ENCODE data around the gene KIF18A. TPM values are rescaled to one million over a fixed set of nuclear protein-coding genes. Genes with fewer than 3 reads are reported as not detected.

KIF18A gene
- total RNA-seq, 1 donor from 2014 or later: 5.4 TPM

DNA sequence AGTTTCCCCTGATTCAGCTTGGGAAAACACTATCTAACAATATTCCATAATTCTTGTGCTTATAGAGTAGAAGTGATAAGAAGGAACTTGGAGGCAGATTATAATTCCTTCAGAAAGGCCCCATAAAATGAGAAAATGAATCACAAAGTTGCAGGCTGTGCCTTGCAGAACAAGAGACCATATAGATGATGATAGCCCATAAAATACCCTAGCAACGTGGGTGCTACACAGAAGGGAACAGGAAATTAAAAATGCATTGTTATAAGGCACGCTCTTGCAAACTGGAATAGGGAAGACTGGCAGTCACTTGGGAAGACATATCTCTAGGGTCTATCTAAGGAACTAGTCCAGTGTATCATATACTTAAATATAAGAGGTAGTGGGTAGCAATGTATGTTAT lies 67.6 kb downstream of the KIF18A start:
- ATAC-seq: no peak

DNA sequence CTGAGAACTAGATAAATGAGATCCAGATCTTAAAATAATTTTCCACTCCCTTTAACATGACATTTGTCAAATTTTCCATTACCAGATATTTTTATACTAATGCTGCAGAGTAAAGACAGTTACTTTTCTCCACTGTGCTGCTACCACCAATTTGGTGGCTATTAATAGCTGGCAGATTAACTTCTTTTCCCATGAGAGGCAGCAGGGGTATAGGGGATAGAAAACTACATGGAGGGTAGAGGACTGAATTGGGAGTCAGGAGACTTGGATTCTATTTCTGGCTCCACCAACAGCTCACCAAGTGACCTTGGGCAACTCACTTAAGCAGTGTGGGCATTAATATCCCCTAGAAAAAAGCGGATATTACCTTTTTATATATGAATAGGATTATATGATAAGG lies 69.2 kb downstream of the KIF18A start:
- no peak for ATAC-seq

DNA sequence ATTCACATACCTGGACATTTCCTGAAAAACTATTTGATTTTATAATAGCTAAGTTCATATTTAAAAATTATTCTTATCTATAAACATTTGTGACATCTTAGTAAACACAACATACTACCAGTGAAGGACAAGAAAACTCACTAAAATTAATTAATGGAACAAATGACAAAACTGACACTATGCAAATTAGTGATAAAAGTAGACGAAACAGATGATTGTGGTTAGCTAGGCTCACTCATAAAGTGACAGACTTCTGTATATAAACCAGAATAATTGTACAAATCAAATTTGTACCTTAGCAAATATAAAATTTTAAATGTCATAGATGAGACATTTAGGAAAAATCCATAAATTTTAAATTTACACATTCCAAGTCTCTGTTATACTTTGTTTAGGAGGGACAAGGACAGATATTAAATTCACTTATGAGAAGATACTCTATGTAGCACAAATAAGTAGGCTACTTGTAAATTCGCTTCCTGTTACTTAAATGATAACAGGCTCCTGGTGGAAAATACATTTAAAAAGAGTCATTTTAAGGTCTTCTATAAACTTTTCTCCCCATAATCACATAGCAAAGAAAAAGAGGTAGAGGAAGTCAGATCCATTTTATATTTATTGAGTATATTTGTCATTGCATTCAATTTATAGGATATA lies 81.2 kb downstream of the KIF18A start:
- ATAC-seq: no peak

DNA sequence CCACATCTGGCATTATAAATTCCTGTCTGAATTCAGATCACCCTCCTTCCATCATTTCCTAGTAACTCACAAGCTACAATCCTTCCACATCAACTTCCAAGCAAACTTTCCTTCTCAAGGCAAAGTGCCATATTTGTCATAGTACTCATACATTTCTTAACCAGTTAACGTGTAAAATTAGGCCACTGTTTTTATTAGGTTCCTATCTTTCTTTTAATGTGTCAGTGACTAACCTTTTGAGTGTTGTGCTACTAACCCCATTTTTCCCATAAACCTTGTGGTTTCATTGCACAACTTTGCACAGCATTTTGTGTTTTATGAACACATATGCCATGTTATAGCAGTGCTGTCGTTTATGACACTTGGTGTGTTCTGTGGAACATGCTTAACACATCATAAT lies 90.1 kb downstream of the KIF18A start:
- ATAC-seq: no peak

DNA sequence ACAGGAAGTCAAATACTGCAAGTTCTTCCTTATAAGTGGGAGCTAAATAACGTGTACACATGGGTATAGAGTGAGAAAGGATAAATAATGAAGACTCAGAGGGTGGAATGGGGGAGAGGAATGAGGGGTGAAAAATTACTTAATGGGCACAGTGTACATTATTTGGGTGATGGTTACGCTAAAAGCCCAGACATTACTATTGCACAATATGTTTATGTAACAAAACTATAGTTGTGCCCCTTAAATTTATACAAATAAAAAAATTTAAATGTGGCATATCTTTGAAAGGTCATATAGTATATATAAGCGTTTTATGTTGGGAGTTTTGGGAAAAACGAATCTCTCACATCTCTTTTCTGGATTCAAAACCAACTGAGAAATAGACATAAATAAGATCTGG lies 96.1 kb downstream of the KIF18A start:
- no peak for ATAC-seq

DNA sequence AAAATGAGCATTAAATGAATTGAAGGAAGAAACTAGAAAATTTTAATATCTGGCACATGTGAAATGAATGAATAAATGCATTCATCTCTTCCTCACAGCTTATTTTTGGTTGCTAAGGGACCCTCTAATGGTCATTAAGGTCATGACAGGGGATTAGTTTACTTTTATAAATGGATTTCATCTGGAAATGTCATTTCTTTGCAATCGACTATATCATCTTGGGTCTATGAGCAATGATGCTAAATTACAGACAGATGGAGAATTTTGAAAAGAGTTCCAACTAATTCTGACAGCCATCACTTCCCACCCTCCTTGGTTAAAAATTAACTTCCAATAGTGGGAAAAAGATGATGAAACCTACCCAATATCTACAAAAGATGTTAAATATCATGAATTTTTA lies 98.0 kb downstream of the KIF18A start:
- no peak for ATAC-seq

DNA sequence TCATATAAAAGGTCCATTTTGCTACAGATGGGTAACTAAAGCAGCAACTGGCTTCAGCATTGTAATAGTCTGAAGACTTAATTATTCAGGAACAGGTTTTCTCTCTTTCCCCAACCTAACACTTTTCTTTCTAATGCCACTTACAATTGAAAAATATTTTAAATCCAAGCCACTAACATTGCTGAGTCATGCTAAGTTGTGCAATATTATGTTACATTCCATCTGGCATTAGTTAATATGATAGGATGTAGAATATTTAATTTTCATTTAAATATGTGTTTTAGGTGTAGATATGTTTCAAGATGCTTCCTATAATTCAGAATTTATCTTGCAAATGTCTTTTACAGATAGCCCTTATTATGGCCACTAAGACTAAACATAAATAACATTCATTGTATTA lies 98.6 kb downstream of the KIF18A start:
- peak; percentile 28 for ATAC-seq

DNA sequence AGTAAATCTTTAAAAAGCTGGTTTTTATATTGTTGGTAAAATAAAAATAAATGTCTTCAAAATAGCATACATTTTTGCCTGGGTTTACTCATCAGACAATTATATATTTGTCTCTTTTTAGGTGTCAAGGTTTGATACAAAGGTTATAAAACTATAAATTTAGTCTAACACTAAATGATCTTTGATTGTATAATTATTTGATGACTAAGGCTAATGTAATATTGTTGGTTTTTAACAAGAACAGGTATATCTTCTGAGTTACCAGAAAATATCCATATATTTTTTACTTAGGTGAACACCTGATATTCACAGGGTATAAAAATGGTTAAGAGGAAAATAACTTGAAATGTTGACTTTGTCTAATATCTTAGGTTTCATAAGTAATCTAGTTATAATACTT lies 104.3 kb downstream of the KIF18A start:
- ATAC-seq: no peak

DNA sequence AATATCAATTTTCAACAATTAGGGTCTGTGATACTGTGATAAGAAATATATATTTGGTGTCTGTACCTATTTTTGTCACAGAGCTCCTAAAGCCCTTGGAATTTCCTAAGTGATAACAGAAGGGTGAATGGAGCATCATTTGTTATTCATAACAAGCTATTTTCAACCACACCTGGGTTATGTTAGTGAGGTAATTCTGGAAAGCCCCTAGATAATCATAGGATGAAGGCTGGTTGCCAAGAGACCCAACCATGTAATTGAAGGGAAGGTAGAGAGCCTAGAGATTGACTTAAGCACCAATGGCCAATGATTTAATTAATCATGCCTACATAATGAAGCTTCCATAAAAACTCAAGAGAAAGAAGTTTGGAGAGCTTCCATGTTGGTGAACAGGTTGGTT lies 109.4 kb downstream of the KIF18A start:
- ATAC-seq: no peak

DNA sequence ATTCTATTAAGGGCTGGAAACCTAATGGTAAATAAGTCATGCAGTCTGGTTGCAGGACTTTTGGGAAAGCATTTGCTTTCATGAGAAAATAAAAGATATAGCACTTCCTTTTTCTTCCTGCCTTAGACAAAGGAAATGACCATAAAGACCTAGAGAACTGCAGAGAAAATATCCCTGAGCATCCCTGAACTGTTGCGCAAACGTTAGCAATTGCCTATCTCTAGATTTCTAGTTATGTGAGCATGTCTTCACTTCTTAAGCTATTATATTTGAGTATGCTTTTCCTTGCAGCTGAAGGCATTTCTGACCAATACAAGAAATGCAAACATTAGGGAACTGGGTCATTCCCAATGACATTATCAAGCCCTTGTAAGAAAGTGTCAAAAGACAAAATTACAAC lies 110.6 kb downstream of the KIF18A start:
- ATAC-seq: no peak

DNA sequence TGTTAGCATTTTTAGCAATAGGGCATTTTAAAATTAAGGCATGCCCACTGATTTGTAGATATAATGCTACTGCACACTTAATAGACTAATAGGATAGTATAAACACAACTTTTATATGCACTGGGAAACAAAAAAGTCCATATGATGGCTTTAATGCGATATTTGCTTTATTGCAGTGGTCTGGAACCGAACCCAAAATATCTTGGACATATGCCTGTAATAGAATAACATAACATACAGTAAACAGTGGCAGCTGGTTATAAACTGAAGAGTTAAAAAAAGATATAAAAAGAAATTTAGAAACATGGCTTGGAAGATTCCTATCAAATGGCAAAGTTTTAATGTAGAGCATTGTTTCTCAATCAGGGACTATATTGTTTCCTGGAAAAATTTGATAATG lies 111.9 kb downstream of the KIF18A start:
- no peak for ATAC-seq

DNA sequence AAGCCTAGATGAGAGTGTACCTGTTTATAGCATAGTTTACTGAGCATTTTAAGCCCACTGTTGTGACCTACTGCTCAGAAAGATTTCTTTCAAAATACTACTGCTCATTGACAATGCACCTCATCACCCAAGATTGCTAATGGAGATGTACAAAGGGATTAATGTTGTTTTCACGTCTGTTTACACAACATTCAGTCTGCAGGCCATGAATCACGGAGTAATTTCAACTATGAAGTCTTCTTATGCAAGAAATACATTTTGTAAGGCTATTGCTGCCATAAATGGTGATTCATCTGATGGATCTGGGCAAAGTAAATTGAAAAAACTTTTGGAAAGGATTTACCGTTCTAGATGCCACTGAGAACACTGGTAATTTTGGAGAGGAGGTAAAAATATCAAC lies 112.9 kb downstream of the KIF18A start:
- ATAC-seq: no peak

DNA sequence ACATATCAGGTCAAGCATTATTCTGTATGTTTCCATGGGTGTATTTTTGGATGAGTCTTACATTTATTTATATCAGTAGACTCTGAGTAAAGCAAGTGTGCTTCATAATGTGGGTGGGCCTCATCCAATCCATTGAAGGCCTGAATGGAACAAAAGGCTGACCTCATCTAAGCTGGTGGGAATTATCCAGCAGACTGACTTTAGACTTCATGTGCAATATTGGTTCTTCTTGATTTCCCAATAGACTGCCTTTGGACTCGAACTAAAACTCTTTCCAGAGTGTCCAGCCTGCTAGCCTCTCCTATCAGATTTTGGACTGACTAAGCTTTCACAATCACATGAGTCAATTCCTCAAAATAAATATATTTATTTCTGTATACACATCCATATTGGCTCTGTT lies 116.2 kb downstream of the KIF18A start:
- no peak for ATAC-seq

DNA sequence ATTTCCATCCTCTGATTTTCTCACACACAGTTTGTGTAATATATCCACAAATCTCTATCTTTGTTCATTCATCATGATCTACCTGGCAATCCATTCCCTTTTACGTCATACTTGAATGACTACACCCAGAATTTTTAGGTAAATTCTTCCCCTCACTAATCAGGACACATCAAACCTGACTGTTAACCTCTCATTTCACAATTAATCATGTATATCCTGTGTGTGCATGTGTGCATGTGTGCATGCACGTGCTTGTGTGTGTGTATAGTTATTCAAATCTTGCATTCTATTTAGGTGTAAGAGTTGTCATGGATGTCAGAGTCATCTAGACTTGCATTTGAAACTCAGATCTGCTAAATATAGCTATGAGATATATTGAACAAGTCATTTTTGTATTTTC lies 130.4 kb downstream of the KIF18A start:
- no peak for ATAC-seq

DNA sequence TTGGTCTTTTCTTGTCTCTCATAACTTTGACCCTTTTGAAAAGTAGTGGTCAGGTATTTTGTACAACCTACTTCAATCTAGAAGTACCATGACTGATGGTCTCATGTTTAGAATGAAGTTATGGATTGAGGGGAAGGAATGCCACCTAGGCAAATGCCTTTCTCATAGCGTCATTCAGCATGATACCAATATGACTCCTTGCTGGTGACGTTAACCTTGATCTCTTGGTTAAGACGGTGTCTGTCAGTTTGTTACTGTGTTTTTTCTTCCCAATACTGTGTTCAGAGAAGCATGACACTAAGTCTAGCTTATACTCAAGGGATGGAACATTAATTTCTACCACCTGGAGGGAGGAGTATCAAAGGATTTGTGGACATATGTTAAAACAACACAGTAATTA lies 130.9 kb downstream of the KIF18A start:
- no peak for ATAC-seq

DNA sequence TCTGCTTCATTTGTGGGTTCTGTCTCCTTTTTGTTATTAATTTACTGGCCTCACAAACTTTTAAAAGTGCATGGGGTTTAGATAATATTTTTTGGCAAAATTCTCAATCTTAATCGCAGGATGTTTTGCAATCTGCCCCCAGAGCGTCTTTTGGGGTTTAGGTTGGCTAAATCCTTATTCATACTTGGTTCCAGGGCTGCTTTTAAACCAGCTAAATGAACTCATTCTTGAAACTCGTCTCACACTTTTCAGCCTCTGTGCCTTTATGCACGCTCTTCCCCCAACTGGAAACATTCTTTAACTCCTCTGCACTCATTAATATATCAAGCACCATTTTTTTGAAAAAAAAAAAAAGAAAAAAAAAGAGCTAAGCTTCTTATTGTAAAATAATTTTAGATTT lies 131.7 kb downstream of the KIF18A start:
- no peak for ATAC-seq

DNA sequence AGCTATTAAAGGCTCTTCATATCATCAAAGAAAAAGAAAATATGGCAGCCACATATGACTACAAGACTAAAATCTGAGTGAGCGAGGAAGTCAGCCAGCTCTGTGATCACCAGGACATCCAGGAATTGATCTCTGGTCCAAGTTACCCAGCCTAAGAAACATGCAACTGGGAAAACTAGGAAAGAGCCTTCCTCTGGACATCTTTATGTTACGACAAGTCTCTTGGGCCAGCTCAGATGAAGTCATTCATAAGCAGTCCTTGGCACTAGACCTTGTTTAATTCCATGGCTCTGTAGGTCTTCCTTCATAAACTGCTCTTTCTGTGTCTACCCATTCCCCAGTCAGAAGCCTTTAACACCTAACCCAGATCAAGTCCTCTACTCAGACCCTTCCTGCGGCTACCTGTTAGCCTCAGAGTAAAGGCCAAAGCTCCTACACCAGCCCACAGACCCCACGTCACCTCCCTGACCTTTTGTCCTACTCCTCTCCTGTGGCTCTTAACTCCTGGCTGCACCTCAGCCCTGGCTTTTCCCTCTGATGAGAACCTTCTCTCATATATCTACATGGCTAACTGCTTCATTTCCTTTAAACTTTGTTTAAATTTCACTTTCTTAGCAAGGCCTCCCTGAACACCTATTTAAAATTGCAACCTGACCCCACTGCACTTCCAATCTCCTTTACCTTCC lies 134.0 kb downstream of the KIF18A start:
- no peak for ATAC-seq

DNA sequence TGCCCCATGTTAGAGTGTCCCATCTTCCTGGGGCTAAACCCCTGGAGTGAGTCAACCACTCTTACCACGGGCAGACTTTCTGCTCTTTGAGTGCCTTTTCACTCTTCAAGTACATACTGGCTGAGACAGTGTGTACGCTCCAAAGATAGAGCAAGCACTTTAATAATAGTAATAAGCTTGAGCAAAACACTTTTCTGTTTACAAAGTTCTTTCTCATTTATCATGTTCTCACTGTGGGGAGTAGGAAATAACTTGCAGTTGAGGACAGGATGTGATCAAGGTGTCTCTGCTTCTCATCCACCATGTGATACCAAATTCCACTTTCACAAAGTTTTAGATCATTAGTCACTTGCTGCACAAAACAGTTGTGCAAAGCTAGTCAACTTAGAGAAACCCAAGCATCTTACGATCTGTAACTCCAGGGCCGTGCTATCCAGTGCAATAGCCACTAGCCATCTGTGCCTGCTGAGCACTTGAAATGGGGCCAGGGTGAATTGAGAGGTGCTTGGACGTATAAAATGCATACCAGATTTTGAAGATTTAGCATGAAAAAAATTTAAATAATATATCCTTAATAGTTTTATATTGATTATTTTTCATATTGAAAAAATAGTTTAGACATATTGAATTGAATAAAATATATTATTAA lies 135.3 kb downstream of the KIF18A start:
- no peak for ATAC-seq

DNA sequence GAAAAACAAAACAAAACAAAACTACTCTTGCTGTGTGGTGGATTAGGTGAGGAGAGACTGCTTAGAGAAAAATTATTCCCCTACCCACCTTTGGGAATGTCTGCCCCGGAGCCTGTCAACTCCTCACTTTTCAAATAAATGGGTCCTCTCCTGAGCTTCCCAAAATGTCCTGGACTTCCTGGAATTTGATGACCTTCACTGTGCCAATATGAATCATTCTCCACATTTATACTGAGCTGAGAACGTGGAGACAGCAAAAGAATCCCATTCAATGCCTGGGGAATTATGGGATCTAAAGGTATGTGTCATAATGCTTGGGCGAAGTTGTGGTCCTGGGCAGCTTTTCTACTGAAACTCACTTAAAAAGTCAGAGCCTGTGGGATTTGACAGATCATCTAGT lies 136.8 kb downstream of the KIF18A start:
- ATAC-seq: no peak

Other genes starting within 250 kb of the KIF18A start
- 9.5 TPM for gene METTL15, start 232 bp upstream of the KIF18A start, total RNA-seq